GM12864 (cell line): ENCODE measurements around the gene CYP26C1.

Experiments
- DNase-seq: peaks from one replicate; pipeline ENCODE4 v3.0.0-alpha.2; 2011; ENCODE audit warnings: low read depth
- H3K4me3 ChIP-seq: 2 replicates; pipeline ENCODE4 v1.5.1; 2011; ENCODE audit warnings: mild to moderate bottlenecking, low read depth, low read length, control low read depth
- CTCF ChIP-seq: IDR thresholded peaks from 2 replicates; pipeline ENCODE4 v1.5.1; 2011; ENCODE audit warnings: low read depth, mild to moderate bottlenecking, moderate library complexity, low read length, control low read depth, inconsistent platforms; ENCODE audit errors: missing control alignments

The CYP26C1 gene

GRCh38 chr10:93064874-93065660 is 4.5 kb downstream of the CYP26C1 start:
- DNase-seq = no peak
- no peak overlapping the region for H3K4me3 ChIP-seq
- no peak for TF ChIP-seq CTCF

- DNase-seq = no peak
- no peak overlapping the region for H3K4me3 ChIP-seq
- TF ChIP-seq CTCF = no peak
Measured at GRCh38 chr10:93065675-93066543, 5.3 kb downstream of the CYP26C1 start.

GRCh38 chr10:93066544-93066913 is 5.9 kb downstream of the CYP26C1 start:
- H3K4me3 ChIP-seq = no peak overlapping the region
- DNase-seq = no peak
- TF ChIP-seq CTCF = no peak

GRCh38 chr10:93067443-93068365 is 7.1 kb downstream of the CYP26C1 start:
- no peak for DNase-seq

GRCh38 chr10:93068411-93069244 is 8.0 kb downstream of the CYP26C1 start:
- no peak for TF ChIP-seq CTCF
- no peak overlapping the region for H3K4me3 ChIP-seq
- DNase-seq = no peak

More at GRCh38 chr10:93067443-93068365, 7.1 kb downstream of the CYP26C1 start:
- no peak overlapping the region for H3K4me3 ChIP-seq
- no peak for TF ChIP-seq CTCF

- no peak overlapping the region for H3K4me3 ChIP-seq
- DNase-seq = no peak
- TF ChIP-seq CTCF = no peak
Measured at GRCh38 chr10:93069245-93069561, 8.6 kb downstream of the CYP26C1 start.
